BJ (cell line): ENCODE measurements around the gene CCL25. TPM values are rescaled to one million over a fixed set of nuclear protein-coding genes. Genes with fewer than 3 reads are reported as not detected.
"Not testable (repeated sequence)": the region's sequence is repeated elsewhere in the genome, so short reads cannot be mapped to it uniquely, and the experiment has no call there.

Source experiments
- CTCF ChIA-PET: fragments of 350-600 bp; formaldehyde crosslinking; extraction: SDS; loops from one replicate; lab custom pipeline; 2021; ENCODE audit warnings: antibody characterized with exemption, inconsistent platforms; lab: Yijun Ruan, JAX
- POLR2A ChIA-PET: fragments of 300-600 bp; sonication (Branson Sonifier 250); formaldehyde crosslinking; extraction: SDS; loops from one replicate; lab custom pipeline; 2021; ENCODE audit warnings: antibody characterized with exemption; lab: Charles Lee
- DNase-seq: peaks from one replicate; pipeline ENCODE4 v3.0.0-alpha.2; 2011; ENCODE audit warnings: low read depth
- H3K27me3 ChIP-seq: 2 replicates; pipeline ENCODE4 v1.6.0; 2011; ENCODE audit warnings: low read length; ENCODE audit not compliant: control insufficient read depth, insufficient read depth
- H3K36me3 ChIP-seq: 2 replicates; pipeline ENCODE4 v1.5.1; 2011; ENCODE audit warnings: low read length; ENCODE audit not compliant: control insufficient read depth, insufficient read depth
- H3K4me3 ChIP-seq: 2 replicates; pipeline ENCODE4 v1.5.1; 2011; ENCODE audit warnings: low read depth, mild to moderate bottlenecking, control low read depth, low read length
- polyA plus RNA-seq: library from polyadenylated mRNA; depleted of rRNA; stranded (reverse); fragments of >200 nt; gene quantifications from 2 replicates; pipeline ENCODE4 v1.2.3, GENCODE V29; 2011
- TF ChIP-seq, protein P1 (sequence below): IDR thresholded peaks from 2 replicates; pipeline ENCODE4 v1.5.1; 2011; ENCODE audit warnings: low read depth, mild to moderate bottlenecking, control low read depth, inconsistent platforms, low read length, moderate library complexity; ENCODE audit not compliant: insufficient read depth

CCL25 gene
- polyA plus RNA-seq, 1 experiment: not detected

DNA sequence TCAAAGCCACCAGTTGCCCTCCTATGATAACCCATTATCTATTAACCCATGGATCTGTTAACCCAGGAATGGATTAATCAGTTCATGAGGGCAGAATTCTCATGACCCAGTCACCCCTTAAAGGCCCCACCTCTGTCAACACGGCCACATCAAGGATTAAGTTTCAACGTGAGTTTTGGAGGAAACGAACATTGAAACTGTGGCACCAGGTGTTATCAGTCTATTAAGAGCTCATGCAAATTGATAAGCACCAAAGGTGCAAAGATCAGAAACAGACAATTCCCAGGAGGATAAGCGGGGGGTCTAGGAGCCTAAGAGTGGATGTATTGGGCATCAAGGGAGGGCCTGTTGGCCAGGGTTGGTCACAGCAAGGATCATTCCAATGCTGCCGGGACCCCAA is 27.2 kb upstream of the CCL25 start:
- DNase-seq: no peak
- H3K36me3 ChIP-seq: no peaks in the 10 kb centered on the region
- POLR2A ChIA-PET: no interaction called here
- CTCF ChIA-PET: no interaction called here
- H3K4me3 ChIP-seq: no peak overlapping the region
- TF ChIP-seq, protein P1, sequence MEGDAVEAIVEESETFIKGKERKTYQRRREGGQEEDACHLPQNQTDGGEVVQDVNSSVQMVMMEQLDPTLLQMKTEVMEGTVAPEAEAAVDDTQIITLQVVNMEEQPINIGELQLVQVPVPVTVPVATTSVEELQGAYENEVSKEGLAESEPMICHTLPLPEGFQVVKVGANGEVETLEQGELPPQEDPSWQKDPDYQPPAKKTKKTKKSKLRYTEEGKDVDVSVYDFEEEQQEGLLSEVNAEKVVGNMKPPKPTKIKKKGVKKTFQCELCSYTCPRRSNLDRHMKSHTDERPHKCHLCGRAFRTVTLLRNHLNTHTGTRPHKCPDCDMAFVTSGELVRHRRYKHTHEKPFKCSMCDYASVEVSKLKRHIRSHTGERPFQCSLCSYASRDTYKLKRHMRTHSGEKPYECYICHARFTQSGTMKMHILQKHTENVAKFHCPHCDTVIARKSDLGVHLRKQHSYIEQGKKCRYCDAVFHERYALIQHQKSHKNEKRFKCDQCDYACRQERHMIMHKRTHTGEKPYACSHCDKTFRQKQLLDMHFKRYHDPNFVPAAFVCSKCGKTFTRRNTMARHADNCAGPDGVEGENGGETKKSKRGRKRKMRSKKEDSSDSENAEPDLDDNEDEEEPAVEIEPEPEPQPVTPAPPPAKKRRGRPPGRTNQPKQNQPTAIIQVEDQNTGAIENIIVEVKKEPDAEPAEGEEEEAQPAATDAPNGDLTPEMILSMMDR: no peak
- no peaks in the 10 kb centered on the region for H3K27me3 ChIP-seq

DNA sequence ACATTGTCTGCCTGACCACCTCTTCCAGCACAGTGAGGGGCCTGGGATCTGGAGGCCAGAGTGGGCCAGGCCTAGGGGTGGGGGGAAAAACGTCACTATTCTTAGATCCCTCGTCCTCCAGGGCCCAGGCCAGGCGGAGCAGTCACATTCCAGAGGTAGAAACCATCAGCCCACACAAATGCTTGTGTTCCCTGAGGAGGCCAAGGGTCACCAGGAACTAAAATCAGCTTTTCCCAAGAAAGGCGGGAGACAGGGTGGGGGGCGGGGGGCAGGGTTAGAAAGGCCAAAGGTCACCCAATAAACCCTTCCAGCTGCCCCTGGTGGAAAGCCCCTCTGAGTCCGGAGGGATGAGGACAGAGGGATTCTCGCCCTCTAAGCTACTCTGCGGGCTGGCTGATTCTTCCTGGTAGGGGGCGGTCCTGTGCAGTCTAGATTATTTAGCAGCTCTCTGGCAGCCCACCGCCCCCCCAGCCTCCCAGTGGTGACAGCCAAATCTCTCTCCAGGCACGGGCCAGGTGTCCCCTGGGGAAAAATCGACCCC is 23.5 kb upstream of the CCL25 start:
- no peak overlapping the region for H3K4me3 ChIP-seq
- TF ChIP-seq, protein P1: no peak
- H3K27me3 ChIP-seq: 0 out of 2 replicates have a peak, but pooled peaks cover 2% of the 10 kb centered on the region
- ChIA-PET POLR2A (no interaction called here), CTCF (no interaction called here)
- no peak for DNase-seq
- no peaks in the 10 kb centered on the region for H3K36me3 ChIP-seq

GRCh38 chr19:8030960-8031359 is 21.6 kb upstream of the CCL25 start:
- ChIA-PET POLR2A (no interaction called here), CTCF (interaction anchor here (1.4 to 1.7 kb wide), 2 partner anchors 15 to 29 kb away, joined by 3 to 7 read pairs; no protein-coding TSS in a partner anchor)
- no peaks in the 10 kb centered on the region for H3K36me3 ChIP-seq
- TF ChIP-seq, protein P1: no peak
- no peak overlapping the region for H3K4me3 ChIP-seq
- 0 out of 2 replicates have a peak, but pooled peaks cover 2% of the 10 kb centered on the region for H3K27me3 ChIP-seq
- DNase-seq: no peak

GRCh38 chr19:8033287-8034177 is 19.0 kb upstream of the CCL25 start:
- CTCF ChIA-PET: interaction anchor here (1.1 kb wide), 1 partner anchor 63 kb away, joined by 4 read pairs; no protein-coding TSS in a partner anchor
- H3K4me3 ChIP-seq, H3K36me3 ChIP-seq, DNase-seq, POLR2A ChIA-PET, H3K27me3 ChIP-seq: not testable (repeated sequence)

DNA sequence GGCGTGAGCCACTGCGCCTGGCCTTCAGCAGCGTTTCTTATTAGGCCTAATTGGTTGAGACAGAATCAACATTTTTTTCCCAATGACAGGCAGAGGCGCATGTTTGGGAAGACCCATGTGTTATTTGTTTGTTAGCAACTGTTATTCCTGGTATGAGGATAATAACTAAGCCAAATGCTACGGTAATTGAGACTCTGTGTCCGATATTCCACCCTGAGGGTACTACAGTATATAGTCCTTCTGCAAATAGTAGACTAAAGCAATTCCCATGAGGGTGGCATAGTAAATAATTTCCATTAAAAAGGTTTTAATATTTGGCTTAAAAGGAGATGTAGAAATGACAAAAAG is 18.4 kb upstream of the CCL25 start:
- peaks cover 4% of the 10 kb centered on the region for H3K27me3 ChIP-seq
- no peaks in the 10 kb centered on the region for H3K36me3 ChIP-seq
- ChIA-PET POLR2A (no interaction called here), CTCF (no interaction called here)
- TF ChIP-seq, protein P1: no peak
- H3K4me3 ChIP-seq: no peak overlapping the region
- no peak for DNase-seq
